ENCODE results near the gene BACE2.

The BACE2 gene

DNA sequence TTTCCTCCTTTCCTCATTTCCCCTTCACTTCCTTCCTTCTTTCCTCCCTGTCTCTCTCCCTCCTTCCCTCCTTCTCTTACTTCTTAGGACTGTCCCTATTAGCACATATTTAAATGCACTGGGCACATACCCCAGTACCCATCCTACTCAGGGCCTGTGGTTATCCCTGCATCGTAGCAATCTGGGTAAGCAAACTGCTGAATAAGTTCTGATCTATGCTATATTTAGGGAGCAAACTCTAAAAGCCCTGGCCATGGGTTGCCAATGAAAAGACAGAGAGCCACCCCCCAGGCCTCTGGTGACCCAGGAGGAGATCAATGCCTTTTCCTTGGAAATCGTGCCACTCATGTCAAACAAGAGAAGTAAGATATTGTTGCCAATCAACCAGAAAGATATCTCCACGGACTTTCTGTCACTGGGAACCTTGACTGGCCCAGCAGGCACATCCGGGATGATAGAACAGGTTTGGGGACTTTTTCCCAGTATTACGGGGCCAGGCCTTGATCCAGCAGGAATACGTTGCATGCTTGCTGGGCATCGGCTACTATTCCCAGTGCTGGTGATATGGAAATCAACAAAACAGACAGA, 154.0 kb downstream of the BACE2 start:
- no peak for DNase-seq (ENCODE audit: low read depth)

DNA sequence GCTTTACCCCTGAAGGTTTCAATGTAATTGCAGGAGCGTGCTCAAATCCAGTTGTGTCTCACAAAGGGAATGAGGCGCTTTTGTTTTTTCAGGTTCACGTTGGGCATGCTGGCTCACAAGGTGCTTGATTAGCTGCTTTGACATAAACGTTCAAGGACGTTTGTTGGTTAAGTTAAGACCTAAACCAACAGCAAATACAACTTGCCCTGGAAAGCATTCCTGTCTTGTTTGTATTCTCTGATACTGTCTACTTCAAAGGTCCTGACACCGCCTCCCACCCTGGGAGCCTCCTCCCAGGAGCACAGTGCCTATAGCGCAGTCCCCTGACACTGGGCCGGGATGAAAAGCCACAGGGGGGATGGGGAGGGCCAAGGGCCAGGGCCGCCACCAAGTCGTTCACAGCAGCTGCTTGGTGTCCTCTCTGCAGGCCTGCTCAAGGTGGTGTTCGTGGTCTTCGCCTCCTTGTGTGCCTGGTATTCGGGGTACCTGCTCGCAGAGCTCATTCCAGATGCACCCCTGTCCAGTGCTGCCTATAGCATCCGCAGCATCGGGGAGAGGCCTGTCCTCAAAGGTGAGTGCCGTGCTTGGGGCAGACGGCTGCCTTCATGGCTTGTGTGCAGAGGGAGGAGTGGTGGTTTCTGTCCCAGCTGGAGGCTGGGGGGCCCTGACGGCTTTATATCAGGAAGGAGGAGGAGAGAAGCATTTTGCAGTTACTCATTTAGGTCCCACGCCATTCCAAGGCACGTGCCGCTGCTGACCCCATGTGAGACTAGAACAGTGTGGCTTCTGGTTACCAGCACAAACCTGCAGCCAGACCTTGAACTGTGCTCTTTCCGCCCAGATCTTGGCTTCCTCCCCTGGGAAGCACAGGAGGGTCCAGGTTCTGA, 154.8 kb downstream of the BACE2 start:
- no peak for DNase-seq (ENCODE audit: low read depth)

- no peak for DNase-seq (ENCODE audit: low read depth)
These were observed 157.4 kb downstream of the BACE2 start for GRCh38 chr21:41325138-41325912.

DNA sequence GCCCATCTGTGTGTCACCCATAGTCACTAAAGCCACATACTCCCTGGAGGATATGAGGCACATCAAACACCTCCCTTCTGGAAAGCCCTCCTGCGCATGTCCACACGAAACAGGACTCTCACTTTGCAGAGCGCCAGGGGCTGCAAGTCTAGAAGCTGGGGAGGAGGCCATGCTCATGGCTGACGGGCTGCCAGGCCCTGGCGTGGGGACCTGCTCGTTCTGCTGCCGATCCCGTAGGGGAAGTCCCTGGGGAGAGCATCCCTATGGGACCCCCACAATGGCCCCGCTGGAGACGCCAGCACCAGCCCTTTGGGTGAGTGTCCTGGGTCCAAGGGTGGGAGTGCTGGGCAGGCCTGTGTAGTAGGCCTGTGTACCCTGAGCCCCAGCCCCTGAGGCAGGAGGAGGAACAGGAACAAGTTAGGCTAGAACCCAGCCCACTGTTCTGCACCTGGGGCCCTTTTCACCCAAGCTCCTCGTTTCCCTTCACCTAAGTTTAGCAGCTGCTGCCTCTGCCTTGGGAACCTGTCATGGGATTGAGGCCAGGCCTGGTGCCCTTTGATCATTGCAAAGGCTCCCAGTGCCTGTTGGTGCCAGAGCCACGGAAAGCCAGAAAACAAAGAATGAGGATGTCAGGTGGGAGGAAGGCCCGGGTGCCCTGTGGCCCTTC, 158.6 kb downstream of the BACE2 start:
- DNase-seq (ENCODE audit: low read depth) = no peak

- no peak for DNase-seq (ENCODE audit: low read depth)
These were observed 159.8 kb downstream of the BACE2 start for GRCh38 chr21:41327753-41328152.

DNA sequence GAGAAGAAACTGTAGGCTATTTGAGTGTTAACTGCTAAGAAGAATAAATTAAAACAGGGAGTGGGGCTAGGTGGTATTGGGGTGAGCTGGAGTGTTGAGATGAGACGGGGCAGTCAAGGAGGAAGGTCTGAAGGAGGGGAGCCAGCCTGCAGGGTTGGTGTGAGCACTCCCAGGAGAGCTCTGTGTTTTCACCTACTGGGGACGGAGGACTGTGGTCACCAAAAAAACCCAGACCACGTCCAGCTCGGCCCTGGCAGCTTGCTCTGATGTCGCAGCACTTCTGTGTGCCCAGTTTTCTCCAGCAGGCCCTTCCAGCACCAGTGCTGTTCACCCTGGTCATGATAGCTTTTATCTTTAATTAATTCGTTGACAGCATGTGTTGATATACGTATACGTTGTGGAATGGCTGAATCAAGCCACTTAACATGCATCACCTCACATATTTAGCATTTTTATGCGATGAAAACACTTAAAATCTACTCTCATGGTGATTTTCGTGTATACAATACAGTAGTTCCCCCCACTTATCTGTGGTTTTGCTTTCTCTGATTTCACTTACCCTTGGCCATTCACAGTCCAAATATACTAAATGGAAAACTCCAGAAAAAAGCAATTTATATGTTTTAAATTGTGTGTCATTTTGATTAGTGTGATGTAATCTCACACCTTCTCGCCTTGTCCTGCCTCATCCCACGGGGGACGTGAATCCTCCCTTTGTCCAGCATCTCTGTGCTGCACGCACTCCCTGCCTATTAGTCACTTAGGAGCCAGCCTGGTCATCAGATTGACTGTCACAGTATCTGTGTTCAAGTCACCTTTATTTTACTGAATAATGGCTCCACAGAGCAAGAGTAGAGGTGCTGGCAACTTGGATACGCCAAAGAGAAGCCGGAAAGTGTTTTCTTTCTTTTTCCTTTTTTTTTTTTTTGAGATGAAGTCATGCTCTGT, 161.0 kb downstream of the BACE2 start:
- no peak for DNase-seq (ENCODE audit: low read depth)

All from T-helper 22 cell (primary cell).